Measurements from ENCODE around the gene TPD52L1. TPM values are rescaled to one million over a fixed set of nuclear protein-coding genes. Genes with fewer than 3 reads are reported as not detected.

TPD52L1 gene
- total and polyA plus RNA-seq, 2 donors (not counting 3 experiments of a cell fraction or from before 2014, with no cell fraction given), result 0.29 to 0.37 TPM

DNA sequence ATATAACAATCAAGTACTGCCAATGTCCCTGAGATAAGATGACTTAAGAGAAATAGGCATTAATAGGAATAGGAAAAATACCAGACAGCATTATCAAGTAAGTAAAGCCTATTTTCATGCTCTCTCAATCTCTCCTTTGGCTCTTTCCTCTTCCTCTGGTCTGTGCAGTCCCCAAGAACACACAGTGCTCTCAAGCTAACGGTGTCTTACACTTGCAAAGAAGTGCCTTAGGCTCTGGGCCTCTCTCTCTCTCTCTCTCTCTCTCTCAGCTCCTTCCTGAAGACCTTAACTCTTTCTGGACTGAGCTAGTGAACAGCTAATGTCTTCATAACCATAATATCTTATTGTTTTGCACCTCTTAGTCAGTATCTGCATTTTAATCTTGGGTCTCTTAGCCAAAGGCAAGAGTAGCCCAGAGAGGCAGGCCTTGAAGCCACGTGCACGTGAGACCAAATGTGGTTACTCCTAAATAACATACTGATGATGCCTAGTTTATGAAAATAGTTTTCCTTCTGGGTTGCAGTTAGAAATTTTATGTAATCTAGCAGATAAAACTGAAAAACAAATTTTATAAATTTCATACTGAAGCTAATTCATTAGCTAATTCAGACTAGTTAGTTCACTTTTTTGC, 70.8 kb downstream of the TPD52L1 start:
- H3K27me3 ChIP-seq (ENCODE audit: control insufficient read depth in 2 of 2, insufficient read depth in 2 of 2, low read length in 2 of 2), result no peaks in the 10 kb centered on the region
- no peaks in the 10 kb centered on the region for H4K20me1 ChIP-seq (replicated peaks; ENCODE audit: control insufficient read depth, extremely low read depth, insufficient read depth, low read length)
- no TSS peak for BruUV-seq (replicated peaks)
- DNase-seq (ENCODE audit: low read depth, low spot score), result no peak
- H3K9ac ChIP-seq (replicated peaks; ENCODE audit: extremely low read depth, insufficient read depth, low read length), result no peak overlapping the region
- H3K9me3 ChIP-seq (replicated peaks; ENCODE audit: control insufficient read depth, insufficient read depth, low read length), result no peaks in the 10 kb centered on the region
- H3K27ac ChIP-seq (ENCODE audit: insufficient read depth, low read depth, low read length), result no peak overlapping the region
- FAIRE-seq, result no peak
- intact Hi-C loops (cut with micrococcal nuclease), result no loop called here
- no peaks in the 10 kb centered on the region for H3K4me1 ChIP-seq (ENCODE audit: control insufficient read depth, extremely low read depth, insufficient read depth, low read length)
- ChIA-PET CTCF (interaction anchor here (0.6 to 1.3 kb wide), 2 partner anchors 12 to 72 kb away, joined by 3 read pairs; no protein-coding TSS in a partner anchor), POLR2A (no interaction called here)
- no peak overlapping the region for H2AFZ ChIP-seq (ENCODE audit: low read depth, low read length)
- H3K4me3 ChIP-seq (replicated peaks in 1 of 3; ENCODE audit: insufficient read depth in 1 of 3, low read depth in 1 of 3, low read length in 3 of 3), result no peak overlapping the region
- dilution Hi-C loops (cut with MboI; ENCODE audit: extremely low pct_ligation_motif_present, low sequenced_read_pairs), result no loop called here
- TF ChIP-seq FOS (IDR thresholded peaks at IDR 0.05; ENCODE audit: borderline replicate concordance, insufficient read depth, low read length) (no peak), CTCF (IDR thresholded peaks at IDR 0.05; ENCODE audit: extremely low read depth in 1 of 2, insufficient read depth in 1 of 2, low read depth in 1 of 2, low read length in 2 of 2) (no peak), POLR2AphosphoS5 (IDR thresholded peaks at IDR 0.05; ENCODE audit: insufficient read depth, low read depth, low read length) (no peak), GATA2 (IDR thresholded peaks at IDR 0.05; ENCODE audit: insufficient read depth, insufficient read length, low read depth, low read length) (no peak), JUN (IDR thresholded peaks at IDR 0.05; ENCODE audit: borderline replicate concordance, insufficient read depth, insufficient read length, low read depth) (no peak), POLR2A (IDR thresholded peaks at IDR 0.05; ENCODE audit: low read depth, low read length) (no peak), MYC (IDR thresholded peaks at IDR 0.05; ENCODE audit: low read depth, low read length) (no peak), EZH2 (IDR thresholded peaks at IDR 0.05; ENCODE audit: borderline replicate concordance, low read depth, low read length, severe bottlenecking) (no peak), MAX (IDR thresholded peaks at IDR 0.05; ENCODE audit: insufficient read depth, insufficient read length) (no peak)
- no peak overlapping the region for H3K4me2 ChIP-seq (ENCODE audit: insufficient read depth, low read length)
- no peaks in the 10 kb centered on the region for H3K36me3 ChIP-seq (ENCODE audit: control insufficient read depth in 2 of 2, extremely low read depth in 1 of 2, insufficient read depth in 2 of 2, low read length in 2 of 2)
- no peaks in the 10 kb centered on the region for H3K9me1 ChIP-seq (replicated peaks; ENCODE audit: control insufficient read depth, extremely low read depth, insufficient read depth, low read length)
- H3K79me2 ChIP-seq (ENCODE audit: control insufficient read depth, insufficient read depth, low read length), result no peaks in the 10 kb centered on the region

Data from endothelial cell of umbilical vein (primary cell).